ENCODE data around the gene SLC25A19.
"Not testable (repeated sequence)": the region's sequence is repeated elsewhere in the genome, so short reads cannot be mapped to it uniquely, and the experiment has no call there.

SLC25A19 gene

GRCh38 chr17:75266316-75267152 is 22.7 kb downstream of the SLC25A19 start:
- DNase-seq, result no peak

- DNase-seq, result no peak
Measured at GRCh38 chr17:75265614-75266315, 23.5 kb downstream of the SLC25A19 start.

GRCh38 chr17:75263055-75263454 is 26.2 kb downstream of the SLC25A19 start:
- no peak for DNase-seq

- DNase-seq, result no peak
Measured at GRCh38 chr17:75262112-75262606, 27.1 kb downstream of the SLC25A19 start.

- peak; percentile 46 for DNase-seq
Measured at GRCh38 chr17:75261336-75262111, 27.7 kb downstream of the SLC25A19 start, which contains the start of the genes GGA3 and MRPS7. GGA3 (minus strand) TSS chr17:75261606; CDS start chr17:75261587, 19 bp downstream. MRPS7 (plus strand) TSS chr17:75261879; CDS start chr17:75261901, 22 bp downstream.

- no peak for DNase-seq
Measured at GRCh38 chr17:75260641-75261335, 28.4 kb downstream of the SLC25A19 start.

- not testable (repeated sequence) for DNase-seq
Measured at GRCh38 chr17:75257228-75257627, 32.0 kb downstream of the SLC25A19 start.

- not testable (repeated sequence) for DNase-seq
Measured at GRCh38 chr17:75255954-75256698, 33.1 kb downstream of the SLC25A19 start.

- no peak for DNase-seq
Measured at GRCh38 chr17:75252039-75252816, 37.0 kb downstream of the SLC25A19 start.

- DNase-seq, result no peak
Measured at GRCh38 chr17:75250009-75250471, 39.2 kb downstream of the SLC25A19 start.

- no peak for DNase-seq
Measured at GRCh38 chr17:75249564-75249963, 39.7 kb downstream of the SLC25A19 start.

GRCh38 chr17:75246404-75246803 is 42.8 kb downstream of the SLC25A19 start:
- DNase-seq, result no peak

- DNase-seq, result no peak
Measured at GRCh38 chr17:75245011-75245410, 44.2 kb downstream of the SLC25A19 start.

- DNase-seq, result no peak
Measured at GRCh38 chr17:75244133-75244866, 44.9 kb downstream of the SLC25A19 start.

- DNase-seq, result no peak
Measured at GRCh38 chr17:75242461-75243042, 46.7 kb downstream of the SLC25A19 start.

GRCh38 chr17:75241996-75242460 is 47.2 kb downstream of the SLC25A19 start:
- no peak for DNase-seq

- no peak for DNase-seq
Measured at GRCh38 chr17:75241502-75241901, 47.7 kb downstream of the SLC25A19 start.

- DNase-seq, result no peak
Measured at GRCh38 chr17:75241143-75241430, 48.1 kb downstream of the SLC25A19 start.

- DNase-seq, result no peak
Measured at GRCh38 chr17:75240394-75241142, 48.7 kb downstream of the SLC25A19 start.

All from NCI-H748 treated with DMSO at 0.1 percent for 48 hours (cell line).